ENCODE measurements around the gene ANKRD63. TPM values are rescaled to one million over a fixed set of nuclear protein-coding genes. Genes with fewer than 3 reads are reported as not detected.

ANKRD63 gene
- total and polyA plus RNA-seq, 10 of the 15 experiments (the other 5 are each of a cell fraction or from before 2014, with no cell fraction given), result not detected

DNA sequence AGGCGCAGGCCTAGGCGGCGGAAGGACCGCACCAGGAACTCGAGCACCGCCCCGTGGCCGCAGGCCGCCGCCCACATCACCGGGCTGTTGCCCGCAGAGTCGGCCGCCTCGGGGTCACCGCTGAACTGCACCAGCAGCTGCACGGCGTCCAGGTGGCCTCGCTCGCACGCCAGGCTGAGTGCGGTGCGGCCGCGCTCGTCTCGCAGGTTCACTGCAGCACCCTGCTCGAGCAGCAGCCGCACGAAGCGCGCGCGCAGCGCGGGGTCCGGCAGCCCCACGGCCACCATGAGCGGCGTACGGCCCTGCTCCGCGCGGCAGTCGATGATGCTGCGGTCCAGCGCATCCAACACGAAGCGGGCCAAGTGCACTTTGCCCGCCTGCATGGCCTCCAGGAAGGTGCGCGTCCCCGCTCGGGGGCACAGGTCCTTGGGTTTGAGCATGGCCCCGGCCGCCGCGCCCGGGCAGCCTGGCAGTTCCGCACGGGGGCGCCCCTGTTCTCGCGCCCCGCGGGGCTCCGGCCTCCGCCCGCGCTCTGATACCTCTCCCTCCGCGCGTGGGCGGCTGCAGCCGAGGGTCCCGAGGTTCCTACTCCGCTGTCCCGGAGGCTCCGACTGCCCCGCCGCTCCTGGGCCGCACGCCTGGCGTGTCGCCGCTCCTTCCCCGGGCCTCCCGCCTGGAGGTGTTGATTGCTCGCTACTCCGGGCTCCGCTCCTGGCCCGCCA, 556 bp downstream of the ANKRD63 start (continued):
- no peak for TF ChIP-seq EZH2 (IDR thresholded peaks at IDR 0.05; ENCODE audit: borderline replicate concordance, control insufficient read depth, low read depth, low read length)
- no peak for TF ChIP-seq NFYA (IDR thresholded peaks at IDR 0.05; ENCODE audit: borderline replicate concordance, low read depth, low read length)
- no peak for TF ChIP-seq DPF2 (IDR thresholded peaks at IDR 0.05)
- TF ChIP-seq, protein P1, sequence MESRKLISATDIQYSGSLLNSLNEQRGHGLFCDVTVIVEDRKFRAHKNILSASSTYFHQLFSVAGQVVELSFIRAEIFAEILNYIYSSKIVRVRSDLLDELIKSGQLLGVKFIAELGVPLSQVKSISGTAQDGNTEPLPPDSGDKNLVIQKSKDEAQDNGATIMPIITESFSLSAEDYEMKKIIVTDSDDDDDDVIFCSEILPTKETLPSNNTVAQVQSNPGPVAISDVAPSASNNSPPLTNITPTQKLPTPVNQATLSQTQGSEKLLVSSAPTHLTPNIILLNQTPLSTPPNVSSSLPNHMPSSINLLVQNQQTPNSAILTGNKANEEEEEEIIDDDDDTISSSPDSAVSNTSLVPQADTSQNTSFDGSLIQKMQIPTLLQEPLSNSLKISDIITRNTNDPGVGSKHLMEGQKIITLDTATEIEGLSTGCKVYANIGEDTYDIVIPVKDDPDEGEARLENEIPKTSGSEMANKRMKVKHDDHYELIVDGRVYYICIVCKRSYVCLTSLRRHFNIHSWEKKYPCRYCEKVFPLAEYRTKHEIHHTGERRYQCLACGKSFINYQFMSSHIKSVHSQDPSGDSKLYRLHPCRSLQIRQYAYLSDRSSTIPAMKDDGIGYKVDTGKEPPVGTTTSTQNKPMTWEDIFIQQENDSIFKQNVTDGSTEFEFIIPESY (IDR thresholded peaks at IDR 0.05), result no peak
- TF ChIP-seq SMAD5 (IDR thresholded peaks at IDR 0.05; ENCODE audit: low read depth), result no peak
- TF ChIP-seq, protein P2, sequence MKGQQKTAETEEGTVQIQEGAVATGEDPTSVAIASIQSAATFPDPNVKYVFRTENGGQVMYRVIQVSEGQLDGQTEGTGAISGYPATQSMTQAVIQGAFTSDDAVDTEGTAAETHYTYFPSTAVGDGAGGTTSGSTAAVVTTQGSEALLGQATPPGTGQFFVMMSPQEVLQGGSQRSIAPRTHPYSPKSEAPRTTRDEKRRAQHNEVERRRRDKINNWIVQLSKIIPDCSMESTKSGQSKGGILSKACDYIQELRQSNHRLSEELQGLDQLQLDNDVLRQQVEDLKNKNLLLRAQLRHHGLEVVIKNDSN (IDR thresholded peaks at IDR 0.05; ENCODE audit: borderline replicate concordance, extremely low read length, insufficient read depth, low read depth, low read length), result no peak
- TF ChIP-seq ZSCAN29 (IDR thresholded peaks at IDR 0.05), result no peak
- no peak for TF ChIP-seq CREB1 (IDR thresholded peaks at IDR 0.05; ENCODE audit: low read depth)
- TF ChIP-seq CBX3 (IDR thresholded peaks at IDR 0.05; ENCODE audit: borderline replicate concordance, low read depth), result no peak
- no peak for TF ChIP-seq YY1 (IDR thresholded peaks at IDR 0.05; ENCODE audit: low read depth, low read length)
- no peak for TF ChIP-seq ZNF24 (IDR thresholded peaks at IDR 0.05)
- TF ChIP-seq ZNF274 (IDR thresholded peaks at IDR 0.05; ENCODE audit: insufficient read depth, insufficient read length), result no peak
- TF ChIP-seq, protein P3, sequence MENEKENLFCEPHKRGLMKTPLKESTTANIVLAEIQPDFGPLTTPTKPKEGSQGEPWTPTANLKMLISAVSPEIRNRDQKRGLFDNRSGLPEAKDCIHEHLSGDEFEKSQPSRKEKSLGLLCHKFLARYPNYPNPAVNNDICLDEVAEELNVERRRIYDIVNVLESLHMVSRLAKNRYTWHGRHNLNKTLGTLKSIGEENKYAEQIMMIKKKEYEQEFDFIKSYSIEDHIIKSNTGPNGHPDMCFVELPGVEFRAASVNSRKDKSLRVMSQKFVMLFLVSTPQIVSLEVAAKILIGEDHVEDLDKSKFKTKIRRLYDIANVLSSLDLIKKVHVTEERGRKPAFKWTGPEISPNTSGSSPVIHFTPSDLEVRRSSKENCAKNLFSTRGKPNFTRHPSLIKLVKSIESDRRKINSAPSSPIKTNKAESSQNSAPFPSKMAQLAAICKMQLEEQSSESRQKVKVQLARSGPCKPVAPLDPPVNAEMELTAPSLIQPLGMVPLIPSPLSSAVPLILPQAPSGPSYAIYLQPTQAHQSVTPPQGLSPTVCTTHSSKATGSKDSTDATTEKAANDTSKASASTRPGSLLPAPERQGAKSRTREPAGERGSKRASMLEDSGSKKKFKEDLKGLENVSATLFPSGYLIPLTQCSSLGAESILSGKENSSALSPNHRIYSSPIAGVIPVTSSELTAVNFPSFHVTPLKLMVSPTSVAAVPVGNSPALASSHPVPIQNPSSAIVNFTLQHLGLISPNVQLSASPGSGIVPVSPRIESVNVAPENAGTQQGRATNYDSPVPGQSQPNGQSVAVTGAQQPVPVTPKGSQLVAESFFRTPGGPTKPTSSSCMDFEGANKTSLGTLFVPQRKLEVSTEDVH (IDR thresholded peaks at IDR 0.05; ENCODE audit: low read depth, partially characterized antibody), result no peak

Measured in GM12878 (cell line).